ENCODE results near the gene MMP3.

Gene MMP3

DNA sequence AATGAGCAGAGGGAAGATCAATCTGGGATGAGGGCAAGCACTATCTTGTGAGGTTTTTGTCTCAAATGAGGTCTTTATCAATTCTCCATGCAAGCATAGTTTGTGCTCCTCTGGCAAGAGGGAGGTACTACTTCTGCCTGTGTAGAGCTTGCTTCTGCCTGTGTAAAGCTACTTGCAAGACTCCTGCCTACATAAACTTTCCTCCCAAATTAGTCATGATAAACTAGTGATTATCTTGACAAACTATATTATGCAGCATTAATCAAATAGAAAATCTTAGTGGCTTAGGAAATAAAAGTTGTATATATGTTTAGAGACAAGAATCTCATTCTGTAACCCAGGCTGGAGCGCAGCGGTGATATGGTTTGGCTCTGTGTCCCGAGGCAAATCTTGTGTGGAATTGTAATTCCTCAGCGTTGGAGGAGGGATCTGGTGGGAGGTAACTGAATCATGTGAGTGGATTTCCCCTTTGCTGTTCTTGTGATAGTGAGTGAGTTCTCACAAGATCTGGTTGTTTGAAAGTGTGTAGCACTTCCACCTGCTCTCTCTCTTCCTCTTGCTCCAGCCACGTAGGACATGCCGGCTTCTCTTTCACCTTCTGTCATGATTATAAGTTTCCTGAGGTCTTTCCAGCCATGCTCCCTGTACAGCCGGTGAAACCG is 54.9 kb downstream of the MMP3 start:
- no peak for DNase-seq

Data from central memory CD4-positive, alpha-beta T cell (primary cell).